Ascending aorta (tissue), 2 donors: ENCODE results near the gene ZNF423. TPM values are rescaled to one million over a fixed set of nuclear protein-coding genes. Genes with fewer than 3 reads are reported as not detected.

Experiments used
- DNase-seq, 2 donors: peaks; one replicate each; pipeline ENCODE4 v3.0.0-alpha.2; 2019; ENCODE audit warnings: low spot score in 2 of 2
- H3K27ac ChIP-seq, 2 donors: fragments of 200-600 bp; sonication (generic); one replicate each; pipeline ENCODE4 v1.5.1; 2016 to 2017; ENCODE audit warnings: mild to moderate bottlenecking in 1 of 2
- H3K27me3 ChIP-seq: fragments of 200-600 bp; sonication (generic); one replicate; pipeline ENCODE4 v1.5.1; 2017
- H3K36me3 ChIP-seq, 2 donors: fragments of 200-600 bp; sonication (generic); one replicate each; pipeline ENCODE4 v1.5.1; 2016
- H3K4me1 ChIP-seq, 2 donors: fragments of 200-600 bp; sonication (generic); one replicate each; pipeline ENCODE4 v1.5.1; 2016 to 2017; ENCODE audit warnings: mild to moderate bottlenecking in 1 of 2
- H3K4me3 ChIP-seq, 2 donors: fragments of 200-600 bp; sonication (generic); one replicate each; pipeline ENCODE4 v1.5.1; 2016 to 2017; ENCODE audit warnings: mild to moderate bottlenecking in 1 of 2
- H3K9me3 ChIP-seq, 2 donors: fragments of 200-600 bp; sonication (generic); one replicate each; pipeline ENCODE4 v1.5.1; 2016
- CTCF ChIP-seq, 3 experiments: fragments of 200-600 bp in 2 of 3; fragments of 450-650 bp in 1 of 3; sonication (generic) in 2 of 3; IDR thresholded peaks; one replicate each; pipeline ENCODE4 v1.5.1; 2016 to 2019; ENCODE audit warnings: antibody characterized with exemption in 3 of 3, mild to moderate bottlenecking in 1 of 3, moderate library complexity in 1 of 3
- intact Hi-C: fragments of 100-400 bp; cut with DNase I; formaldehyde crosslinking; loops from one replicate; pipeline ENCODE4 v1.15.1; 2023
- total RNA-seq: library from RNA; depleted of rRNA; stranded (reverse); fragments of >200 nt; gene quantifications from one replicate; pipeline ENCODE4 v1.1.0, GENCODE V29; 2016

The ZNF423 gene
- total RNA-seq, 1 donor from 2014 or later: 42.9 TPM

GRCh38 chr16:49766225-49766624 lies 89.7 kb downstream of the ZNF423 start:
- Histone ChIP-seq H3K4me1 (no peaks in the 10 kb centered on the region), H3K27me3 (no peaks in the 10 kb centered on the region), H3K4me3 (no peak overlapping the region), H3K36me3 (no peaks in the 10 kb centered on the region), H3K9me3 (no peaks in the 10 kb centered on the region), H3K27ac (no peak overlapping the region)
- DNase-seq: no peak
- intact Hi-C loops: no loop called here
- TF ChIP-seq CTCF (IDR thresholded peaks at IDR 0.05): no peak

GRCh38 chr16:49763826-49764225 lies 92.1 kb downstream of the ZNF423 start:
- no peaks in the 10 kb centered on the region for H3K27me3 ChIP-seq
- TF ChIP-seq CTCF (IDR thresholded peaks at IDR 0.05): no peak
- H3K36me3 ChIP-seq: no peaks in the 10 kb centered on the region
- no peaks in the 10 kb centered on the region for H3K4me1 ChIP-seq
- intact Hi-C loops: no loop called here
- no peak overlapping the region for H3K4me3 ChIP-seq
- H3K9me3 ChIP-seq: no peaks in the 10 kb centered on the region
- H3K27ac ChIP-seq: no peak overlapping the region
- no peak for DNase-seq

GRCh38 chr16:49760815-49761214 lies 95.1 kb downstream of the ZNF423 start:
- intact Hi-C loops: no loop called here
- no peak for TF ChIP-seq CTCF (IDR thresholded peaks at IDR 0.05)
- no peaks in the 10 kb centered on the region for H3K27me3 ChIP-seq

GRCh38 chr16:49757559-49758069 lies 98.3 kb downstream of the ZNF423 start:
- no peak overlapping the region for H3K4me3 ChIP-seq
- no peak for DNase-seq
- no peak for TF ChIP-seq CTCF (IDR thresholded peaks at IDR 0.05)
- no peaks in the 10 kb centered on the region for H3K9me3 ChIP-seq
- no peaks in the 10 kb centered on the region for H3K36me3 ChIP-seq
- H3K4me1 ChIP-seq: peaks cover 0 to 5% of the 10 kb centered on the region in 2 donors
- no peak overlapping the region for H3K27ac ChIP-seq
- intact Hi-C loops: no loop called here
- H3K27me3 ChIP-seq: no peaks in the 10 kb centered on the region

More at GRCh38 chr16:49760815-49761214, 95.1 kb downstream of the ZNF423 start:
- no peak for DNase-seq
- Histone ChIP-seq H3K9me3 (no peaks in the 10 kb centered on the region), H3K4me3 (no peak overlapping the region), H3K4me1 (no peaks in the 10 kb centered on the region), H3K27ac (no peak overlapping the region), H3K36me3 (no peaks in the 10 kb centered on the region)

GRCh38 chr16:49756775-49757558 lies 98.9 kb downstream of the ZNF423 start:
- Histone ChIP-seq H3K36me3 (no peaks in the 10 kb centered on the region), H3K27ac (no peak overlapping the region), H3K9me3 (no peaks in the 10 kb centered on the region), H3K27me3 (no peaks in the 10 kb centered on the region), H3K4me3 (no peak overlapping the region), H3K4me1 (peaks cover 0 to 5% of the 10 kb centered on the region in 2 donors)
- intact Hi-C loops: no loop called here
- DNase-seq: no peak
- TF ChIP-seq CTCF (IDR thresholded peaks at IDR 0.05): no peak
